C4-2B (cell line): ENCODE data around the gene PPCS.

Experiments
- CTCF ChIP-seq: fragments of 450-650 bp; conservative IDR thresholded peaks from 2 replicates; pipeline ENCODE4 v1.5.1; 2017; ENCODE audit warnings: mild to moderate bottlenecking
- ZFX ChIP-seq: fragments of 450-650 bp; IDR thresholded peaks from 2 replicates; pipeline ENCODE4 v1.6.1; 2017

GRCh38 chr1:42456754-42457089 is 379 bp downstream of the PPCS start:
- TF ChIP-seq CTCF, result no peak
- TF ChIP-seq ZFX, result peak; percentile 95
